Tibial nerve (tissue), 3 donors: ENCODE results near the gene TAF6L.

ENCODE experiments used
- POLR2A ChIP-seq, 2 donors: fragments of 450-650 bp; IDR thresholded peaks; one replicate each; pipeline ENCODE4 v1.6.1; 2017; ENCODE audit warnings: antibody characterized with exemption in 2 of 2, mild to moderate bottlenecking in 2 of 2, moderate library complexity in 2 of 2
- TF ChIP-seq, protein P1 (sequence below), 5 experiments: fragments of 200-600 bp in 3 of 5; fragments of 450-650 bp in 2 of 5; sonication (generic) in 3 of 5; IDR thresholded peaks; one replicate each; pipeline ENCODE4 v1.5.1; 2016 to 2019; ENCODE audit warnings: antibody characterized with exemption in 5 of 5, mild to moderate bottlenecking in 3 of 5, moderate library complexity in 2 of 5

DNA sequence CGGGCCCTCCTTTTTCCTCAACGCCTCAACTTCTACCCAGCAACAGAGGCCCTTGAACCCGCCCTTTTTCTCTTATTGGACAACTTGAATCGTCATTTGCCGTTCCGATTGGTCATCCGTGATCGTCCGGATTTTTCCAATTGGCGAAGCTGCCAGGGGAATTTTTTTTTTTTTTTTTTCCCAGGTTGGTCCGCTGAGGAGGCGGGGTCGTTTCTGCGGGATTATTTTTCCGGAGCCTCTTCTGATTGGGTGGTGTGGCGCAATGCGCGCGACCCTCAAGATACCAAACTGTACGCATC, 43.4 kb upstream of the TAF6L start:
- no peak for TF ChIP-seq POLR2A (IDR thresholded peaks at IDR 0.05)
- TF ChIP-seq, protein P1, sequence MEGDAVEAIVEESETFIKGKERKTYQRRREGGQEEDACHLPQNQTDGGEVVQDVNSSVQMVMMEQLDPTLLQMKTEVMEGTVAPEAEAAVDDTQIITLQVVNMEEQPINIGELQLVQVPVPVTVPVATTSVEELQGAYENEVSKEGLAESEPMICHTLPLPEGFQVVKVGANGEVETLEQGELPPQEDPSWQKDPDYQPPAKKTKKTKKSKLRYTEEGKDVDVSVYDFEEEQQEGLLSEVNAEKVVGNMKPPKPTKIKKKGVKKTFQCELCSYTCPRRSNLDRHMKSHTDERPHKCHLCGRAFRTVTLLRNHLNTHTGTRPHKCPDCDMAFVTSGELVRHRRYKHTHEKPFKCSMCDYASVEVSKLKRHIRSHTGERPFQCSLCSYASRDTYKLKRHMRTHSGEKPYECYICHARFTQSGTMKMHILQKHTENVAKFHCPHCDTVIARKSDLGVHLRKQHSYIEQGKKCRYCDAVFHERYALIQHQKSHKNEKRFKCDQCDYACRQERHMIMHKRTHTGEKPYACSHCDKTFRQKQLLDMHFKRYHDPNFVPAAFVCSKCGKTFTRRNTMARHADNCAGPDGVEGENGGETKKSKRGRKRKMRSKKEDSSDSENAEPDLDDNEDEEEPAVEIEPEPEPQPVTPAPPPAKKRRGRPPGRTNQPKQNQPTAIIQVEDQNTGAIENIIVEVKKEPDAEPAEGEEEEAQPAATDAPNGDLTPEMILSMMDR (IDR thresholded peaks at IDR 0.05): no peak
